Heart left ventricle (tissue), 13 donors: ENCODE data around the gene GPR141.

ENCODE experiments used
- CTCF ChIP-seq, 12 donors: fragments of 200-600 bp; sonication (generic) in 4 of 12; IDR thresholded peaks; one replicate each; pipeline versions ENCODE4 v1.5.0 to v1.8.0; 2018 to 2022; ENCODE audit warnings: antibody characterized with exemption in 12 of 12, mild to moderate bottlenecking in 5 of 12
- POLR2A ChIP-seq, 2 donors: fragments of 450-650 bp; IDR thresholded peaks; one replicate each; pipeline ENCODE4 v1.6.1; 2017; ENCODE audit warnings: antibody characterized with exemption in 2 of 2, mild to moderate bottlenecking in 2 of 2, moderate library complexity in 2 of 2
- donor health status: ischemic (EF 13 %, LVEDD 7.1; RV severe dilation, severe dysfunction).
- donor health status: DM: no; HTN: yes; CAD: no.
- donor health status: DM: no; HTN: no; CAD: no.
- donor health status: ischemic (EF 25% LVEDD 6.9; RV normal size, moderate dysfunction).
- donor health status: ischemic (EF 25% LVEDD 5.7; RV mildly dilated, moderate dysfunction).
- donor health status: ischemic (EF 35%, LVEDD 5.7; RV mildly dilated, moderate dysfunction).
- donor health status: nonischemic (EF 11% LVEDD 7.7; RV severe dilation, severe dysfunction).
- donor health status: DM: yes; HTN: yes; CAD: no.
- donor health status: PGD.
- donor health status: ischemic (EF 29% LVEDD 5.4; RV normal size, mild dysfunction).
- donor health status: nonischemic (EF 23%, LVEDD 6.1; RV moderate dilation, normal function).

- TF ChIP-seq POLR2A (IDR thresholded peaks at IDR 0.05): no peak
- TF ChIP-seq CTCF (IDR thresholded peaks at IDR 0.05): no peak
Observed at GRCh38 chr7:37769726-37770125, 86.2 kb downstream of the GPR141 start.
